HFF-Myc (cell line): ENCODE results near the gene FRMPD2.

Experiments used
- DNase-seq: peaks from one replicate; pipeline ENCODE4 v3.0.0-alpha.2; 2011; ENCODE audit warnings: low read depth; ENCODE audit errors: extremely low read depth
- H3K4me3 ChIP-seq: replicated peaks from 2 replicates; pipeline ENCODE4 v1.5.1; 2011; ENCODE audit warnings: low read depth, mild to moderate bottlenecking, control low read depth, low read length
- TF ChIP-seq, protein P1 (sequence below): IDR thresholded peaks from 2 replicates; pipeline ENCODE4 v1.5.1; 2012; ENCODE audit warnings: mild to moderate bottlenecking, low read depth, low read length, control low read depth; ENCODE audit errors: missing control alignments

The FRMPD2 gene

DNA sequence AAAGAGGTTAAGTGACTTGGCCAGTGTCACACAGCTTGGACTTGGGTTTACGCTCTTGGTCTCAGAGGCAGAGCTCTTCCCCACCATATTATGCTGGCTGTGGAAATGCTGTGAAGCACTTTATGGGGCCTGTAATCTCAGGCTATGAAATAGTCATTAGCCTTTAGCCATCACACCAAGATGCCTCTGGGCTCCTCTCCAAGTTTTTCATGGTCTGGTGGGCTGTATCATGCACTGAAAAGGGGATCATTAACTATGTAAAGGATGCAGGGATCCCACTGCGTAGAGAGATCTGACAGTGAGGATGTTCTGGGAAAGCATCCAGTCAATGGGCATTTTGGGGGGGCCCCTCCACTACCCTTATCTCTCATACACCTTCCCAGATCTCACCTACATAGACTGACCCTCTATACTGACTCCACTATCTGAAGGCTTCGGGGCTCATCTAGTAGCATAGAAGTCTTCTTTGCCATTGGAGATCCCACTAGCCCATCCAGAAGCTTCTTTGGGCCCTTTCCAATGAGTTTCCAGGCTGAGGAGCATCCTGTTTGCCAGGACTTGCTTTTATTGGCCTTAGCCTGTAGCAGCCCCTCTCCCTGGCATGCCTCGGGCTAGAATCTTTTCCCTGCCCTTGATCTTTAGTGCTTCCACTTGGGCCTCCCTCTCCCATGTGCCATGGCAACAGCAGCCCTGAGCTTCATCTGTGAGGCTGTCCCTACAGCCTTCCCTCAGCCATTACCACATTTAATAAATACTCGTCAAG is 19.6 kb downstream of the FRMPD2 start:
- no peak overlapping the region for H3K4me3 ChIP-seq
- no peak for DNase-seq
- TF ChIP-seq, protein P1, sequence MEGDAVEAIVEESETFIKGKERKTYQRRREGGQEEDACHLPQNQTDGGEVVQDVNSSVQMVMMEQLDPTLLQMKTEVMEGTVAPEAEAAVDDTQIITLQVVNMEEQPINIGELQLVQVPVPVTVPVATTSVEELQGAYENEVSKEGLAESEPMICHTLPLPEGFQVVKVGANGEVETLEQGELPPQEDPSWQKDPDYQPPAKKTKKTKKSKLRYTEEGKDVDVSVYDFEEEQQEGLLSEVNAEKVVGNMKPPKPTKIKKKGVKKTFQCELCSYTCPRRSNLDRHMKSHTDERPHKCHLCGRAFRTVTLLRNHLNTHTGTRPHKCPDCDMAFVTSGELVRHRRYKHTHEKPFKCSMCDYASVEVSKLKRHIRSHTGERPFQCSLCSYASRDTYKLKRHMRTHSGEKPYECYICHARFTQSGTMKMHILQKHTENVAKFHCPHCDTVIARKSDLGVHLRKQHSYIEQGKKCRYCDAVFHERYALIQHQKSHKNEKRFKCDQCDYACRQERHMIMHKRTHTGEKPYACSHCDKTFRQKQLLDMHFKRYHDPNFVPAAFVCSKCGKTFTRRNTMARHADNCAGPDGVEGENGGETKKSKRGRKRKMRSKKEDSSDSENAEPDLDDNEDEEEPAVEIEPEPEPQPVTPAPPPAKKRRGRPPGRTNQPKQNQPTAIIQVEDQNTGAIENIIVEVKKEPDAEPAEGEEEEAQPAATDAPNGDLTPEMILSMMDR, result no peak

DNA sequence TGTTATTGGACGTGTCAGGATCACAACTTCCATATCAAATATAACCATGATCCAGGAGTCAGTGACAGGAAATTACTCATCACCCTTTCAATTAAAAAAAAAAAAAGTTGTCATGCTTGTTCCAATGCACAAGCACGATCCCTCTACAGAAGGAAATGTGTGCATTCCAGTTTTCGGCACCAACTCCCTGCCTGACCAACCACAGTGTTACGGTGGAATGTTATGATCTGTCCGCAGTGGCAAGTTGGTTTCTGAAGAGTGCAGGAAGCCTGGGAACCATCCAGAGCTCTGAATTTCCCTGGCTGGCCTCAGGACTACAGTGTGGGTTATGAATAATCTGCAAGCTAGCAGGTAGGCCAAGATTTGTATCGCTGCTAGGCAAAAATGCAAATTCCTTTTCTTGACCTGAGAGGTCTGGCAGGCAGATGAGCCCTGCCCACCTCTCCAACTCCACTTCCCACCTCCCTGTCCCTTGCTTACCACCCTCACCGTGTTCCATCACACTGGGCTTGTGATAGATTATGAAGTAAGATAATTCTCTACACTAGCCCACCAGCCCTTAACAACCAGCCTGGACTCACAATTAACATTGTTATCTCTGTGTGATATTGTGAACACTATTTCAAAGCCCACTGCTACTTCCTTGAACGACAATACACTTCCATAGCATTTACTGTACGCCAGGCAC is 20.4 kb downstream of the FRMPD2 start:
- DNase-seq, result no peak
- TF ChIP-seq, protein P1, result no peak

DNA sequence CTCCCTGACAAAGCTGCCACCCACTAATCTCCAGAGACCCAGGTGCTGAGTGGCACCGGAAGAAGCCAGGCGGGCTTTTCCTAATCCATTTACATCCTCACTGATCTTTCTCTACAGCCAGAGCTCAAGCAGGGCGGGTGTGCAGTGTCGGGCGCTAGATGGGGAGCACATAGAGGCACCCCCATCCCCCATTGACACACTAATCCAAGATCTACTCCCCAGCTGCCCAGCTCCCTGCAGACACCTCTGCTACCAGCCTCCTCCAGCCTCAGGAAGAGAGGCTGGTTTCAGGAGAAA is 22.2 kb downstream of the FRMPD2 start:
- no peak for DNase-seq
- no peak overlapping the region for H3K4me3 ChIP-seq
- TF ChIP-seq, protein P1, result no peak

More for the DNA sequence above, 20.4 kb downstream of the FRMPD2 start:
- H3K4me3 ChIP-seq, result no peak overlapping the region

DNA sequence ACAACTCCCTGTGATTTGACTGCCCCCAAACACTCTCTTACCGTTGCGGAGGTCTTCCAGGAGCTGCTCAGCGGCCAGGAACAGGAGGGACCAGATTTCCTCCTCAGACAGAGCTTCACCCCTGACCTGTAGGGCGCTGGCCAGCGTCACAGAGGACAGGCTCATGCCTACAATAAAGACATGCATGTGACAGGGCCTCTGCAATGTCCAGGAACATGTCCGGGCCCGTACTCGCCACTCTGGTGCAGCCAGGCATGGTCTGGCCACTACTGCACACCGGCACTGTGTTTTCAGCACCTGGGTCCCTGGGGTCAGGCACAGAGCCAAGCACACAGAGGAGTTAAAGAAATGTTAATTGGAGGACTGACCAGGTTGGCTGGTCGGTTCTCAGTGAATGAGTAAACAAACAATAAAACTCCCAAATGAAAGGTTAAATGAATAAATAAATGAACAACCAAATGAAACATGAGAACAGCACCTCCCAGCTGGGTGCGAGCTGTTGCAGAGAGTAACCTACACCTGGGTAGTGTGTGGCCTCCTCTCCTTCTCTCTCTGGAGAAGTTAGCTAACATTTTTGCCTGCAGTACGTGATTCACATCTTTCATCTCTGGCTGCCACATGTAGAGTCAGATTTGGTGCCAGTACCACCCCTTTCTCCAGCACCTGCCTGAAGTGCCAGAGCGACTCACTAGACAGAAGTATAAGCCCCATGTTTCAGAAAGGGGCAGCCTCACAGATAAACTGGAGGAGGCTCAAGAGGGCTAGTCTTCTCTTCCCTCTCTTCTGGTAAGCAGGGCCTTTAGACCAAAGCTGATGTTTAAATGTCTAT is 22.8 kb downstream of the FRMPD2 start:
- no peak overlapping the region for H3K4me3 ChIP-seq
- DNase-seq, result no peak
- TF ChIP-seq, protein P1, result no peak

DNA sequence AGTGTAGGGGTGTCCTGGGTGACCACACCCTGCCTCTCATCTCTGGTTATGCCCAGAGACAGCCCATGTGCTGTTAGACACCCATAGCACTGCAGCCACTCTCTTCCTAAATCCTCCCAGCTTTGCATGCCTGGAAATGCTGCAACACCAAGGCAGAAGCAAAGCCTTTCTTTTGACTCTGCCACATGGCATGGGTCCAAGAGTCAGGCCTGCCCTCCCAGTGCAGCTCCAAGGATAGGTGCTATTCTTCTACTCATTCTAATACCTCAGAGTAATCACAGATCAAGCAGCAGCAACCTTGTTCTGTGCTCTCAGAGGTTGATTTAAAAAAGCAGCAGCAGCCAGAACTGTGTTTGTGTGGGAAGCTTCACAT is 23.4 kb downstream of the FRMPD2 start:
- H3K4me3 ChIP-seq, result no peak overlapping the region
- TF ChIP-seq, protein P1, result no peak
- DNase-seq, result no peak

DNA sequence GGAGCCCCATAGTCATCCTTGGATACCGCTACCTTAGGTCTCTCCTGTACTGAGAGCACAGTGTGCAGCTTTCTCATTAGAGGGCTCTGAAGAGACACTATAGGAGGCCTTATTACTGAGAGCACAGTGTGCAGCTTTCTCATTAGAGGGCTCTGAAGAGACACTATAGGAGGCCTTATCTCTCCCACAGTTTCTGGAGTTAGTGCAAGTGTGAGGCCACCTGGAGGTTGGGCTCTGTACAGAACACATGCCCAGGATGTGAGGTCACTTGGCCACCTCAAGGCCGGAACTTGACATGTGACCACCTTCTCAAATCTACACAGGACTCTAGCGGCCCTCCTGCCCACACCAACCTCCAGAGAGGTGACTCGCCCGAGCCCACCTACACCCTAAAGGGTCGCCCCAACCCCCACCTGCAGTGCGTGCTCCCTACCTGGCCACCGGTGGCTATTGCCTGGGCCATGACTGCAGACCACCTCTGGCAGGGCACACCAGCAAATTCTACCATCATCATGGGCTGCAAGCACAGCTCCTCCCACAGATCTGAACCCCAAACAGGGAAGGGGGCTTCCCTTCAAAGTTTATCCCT is 24.6 kb downstream of the FRMPD2 start:
- DNase-seq, result no peak
- TF ChIP-seq, protein P1, result no peak
- no peak overlapping the region for H3K4me3 ChIP-seq
